Left lung (tissue), 10 donors: ENCODE measurements around the gene C16orf89. TPM values are rescaled to one million over a fixed set of nuclear protein-coding genes. Genes with fewer than 3 reads are reported as not detected.

Experiments used
- ATAC-seq: fragments of 200-7000 bp; cut with Tn5 transposase; one replicate; pipeline ENCODE4 v1.9.1; 2020; ENCODE audit warnings: moderate library complexity
- DNase-seq, 4 donors: peaks; one replicate each; pipeline ENCODE4 v3.0.0-alpha.2; 2013 to 2020
- H3K27ac ChIP-seq, 2 donors: fragments of 200-600 bp; sonication (generic) in 1 of 2; one replicate each; pipeline versions ENCODE4 v1.5.0 to v1.8.0; 2020 to 2021
- H3K27me3 ChIP-seq, 2 donors: fragments of 200-600 bp; sonication (generic) in 1 of 2; one replicate each; pipeline versions ENCODE4 v1.5.0 to v1.8.0; 2020 to 2021
- H3K36me3 ChIP-seq, 2 donors: fragments of 200-600 bp; sonication (generic) in 1 of 2; one replicate each; pipeline versions ENCODE4 v1.5.0 to v1.8.0; 2020 to 2021
- H3K4me1 ChIP-seq, 2 donors: fragments of 200-600 bp; one replicate each; pipeline ENCODE4 v1.8.0; 2021
- H3K4me3 ChIP-seq, 2 donors: fragments of 200-600 bp; sonication (generic) in 1 of 2; one replicate each; pipeline versions ENCODE4 v1.5.0 to v1.8.0; 2020 to 2021; ENCODE audit warnings: mild to moderate bottlenecking in 1 of 2
- H3K9me3 ChIP-seq, 2 donors: fragments of 200-600 bp; sonication (generic) in 1 of 2; one replicate each; pipeline versions ENCODE4 v1.5.0 to v1.8.0; 2020 to 2021
- CTCF ChIP-seq, 2 donors: fragments of 200-600 bp; sonication (generic) in 1 of 2; IDR thresholded peaks; one replicate each; pipeline versions ENCODE4 v1.5.0 to v1.8.0; 2021; ENCODE audit warnings: antibody characterized with exemption in 2 of 2
- intact Hi-C, 2 donors: fragments of 100-400 bp; cut with DNase I; formaldehyde crosslinking; loops; one replicate each; pipeline versions ENCODE4 v1.11.2 to v1.14.2; 2022
- polyA plus RNA-seq, 6 donors: library from polyadenylated mRNA; unstranded; fragments of 120-200 nt; gene quantifications; one replicate each; pipeline ENCODE4 v1.2.1, GENCODE V29; 2013; ENCODE audit not compliant: insufficient read length in 6 of 6
- total RNA-seq, 2 donors: library from RNA; stranded (reverse); fragmentation: NEBNext Ultra II Directional; extraction: Animal tissue kit (Norgen Biotek cat#: 25700); gene quantifications; one replicate each; pipeline ENCODE4 v1.2.1, GENCODE V29; 2021
- donor health status: DM: no; HTN: yes; CAD: no.
- donor health status: DM: no; HTN: no; CAD: no.

The C16orf89 gene
- total and polyA plus RNA-seq, 8 donors: 67.0 to 209 (median 139) TPM

GRCh38 chr16:5040451-5040850 lies 25.3 kb downstream of the C16orf89 start:
- no peaks in the 10 kb centered on the region for H3K27me3 ChIP-seq
- no peak overlapping the region for H3K4me3 ChIP-seq
- no peaks in the 10 kb centered on the region for H3K4me1 ChIP-seq
- intact Hi-C loops: no loop called here
- H3K27ac ChIP-seq: no peak overlapping the region
- H3K36me3 ChIP-seq: no peaks in the 10 kb centered on the region
- ATAC-seq (no peak), DNase-seq (no peak)
- no peaks in the 10 kb centered on the region for H3K9me3 ChIP-seq
- no peak for TF ChIP-seq CTCF (IDR thresholded peaks at IDR 0.05)

GRCh38 chr16:5036228-5037156 lies 29.3 kb downstream of the C16orf89 start:
- no peaks in the 10 kb centered on the region for H3K36me3 ChIP-seq
- TF ChIP-seq CTCF (IDR thresholded peaks at IDR 0.05): no peak
- peaks cover 14 to 17% of the 10 kb centered on the region in 2 donors for H3K4me1 ChIP-seq
- H3K4me3 ChIP-seq: no peak overlapping the region
- ATAC-seq: no peak
- H3K27ac ChIP-seq: no peak overlapping the region
- intact Hi-C loops: no loop called here
- H3K27me3 ChIP-seq: no peaks in the 10 kb centered on the region
- no peak for DNase-seq
- H3K9me3 ChIP-seq: no peaks in the 10 kb centered on the region

DNA sequence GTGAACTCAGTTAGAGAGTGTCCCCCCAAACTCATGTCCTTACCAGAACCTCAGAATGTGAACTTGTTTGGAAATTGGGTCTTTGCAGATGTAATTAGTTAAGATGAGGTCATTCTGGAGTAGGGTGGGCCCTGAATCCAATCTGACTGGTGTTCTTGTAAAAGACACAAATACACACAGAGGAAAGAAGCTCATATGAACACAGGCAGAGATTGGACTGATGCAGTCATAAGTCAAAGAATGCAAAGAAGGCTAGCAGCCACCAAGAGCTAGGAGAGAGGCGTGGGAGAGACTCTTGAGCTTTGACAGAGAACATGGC lies 29.9 kb downstream of the C16orf89 start:
- H3K27ac ChIP-seq: no peak overlapping the region
- H3K4me3 ChIP-seq: no peak overlapping the region
- no peaks in the 10 kb centered on the region for H3K27me3 ChIP-seq
- intact Hi-C loops: no loop called here
- no peak for TF ChIP-seq CTCF (IDR thresholded peaks at IDR 0.05)
- DNase-seq (no peak), ATAC-seq (no peak)
- peaks cover 14 to 17% of the 10 kb centered on the region in 2 donors for H3K4me1 ChIP-seq
- H3K36me3 ChIP-seq: no peaks in the 10 kb centered on the region
- no peaks in the 10 kb centered on the region for H3K9me3 ChIP-seq

DNA sequence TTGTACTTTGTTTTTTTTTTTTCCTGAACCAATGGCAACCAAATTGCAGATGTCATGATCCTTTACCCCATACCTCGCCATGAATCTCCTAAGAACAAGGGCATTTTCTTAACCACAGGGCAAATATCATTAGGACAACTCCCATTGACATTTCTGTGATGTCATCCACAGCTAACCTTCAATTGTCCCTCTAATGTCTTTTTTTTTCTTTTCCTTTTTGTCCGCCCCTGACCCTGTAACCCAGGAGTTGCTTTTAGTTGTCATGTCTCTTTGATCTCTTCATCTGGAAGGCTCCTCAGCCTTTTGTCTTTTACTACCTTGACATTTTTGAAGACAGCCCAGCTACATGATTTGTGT lies 31.6 kb downstream of the C16orf89 start:
- ATAC-seq: no peak
- Histone ChIP-seq H3K36me3 (peaks cover 0 to 15% of the 10 kb centered on the region in 2 donors), H3K9me3 (no peaks in the 10 kb centered on the region), H3K27me3 (no peaks in the 10 kb centered on the region), H3K4me1 (peaks cover 14 to 17% of the 10 kb centered on the region in 2 donors), H3K27ac (peak overlapping the region; percentile 71 to 81), H3K4me3 (peak overlapping the region; percentile 75 to 96)
- no peak for DNase-seq
- intact Hi-C loops: no loop called here
- no peak for TF ChIP-seq CTCF (IDR thresholded peaks at IDR 0.05)

GRCh38 chr16:5033256-5034166 lies 32.2 kb downstream of the C16orf89 start, which contains the start of gene NAGPA:
Gene NAGPA, minus strand, starts transcription at chr16:5033935. Its CDS starts 21 bp downstream, at chr16:5033914.
- H3K4me1 ChIP-seq: peaks cover 14 to 17% of the 10 kb centered on the region in 2 donors
- ATAC-seq (peak; percentile 96), DNase-seq (peak; percentile 80 to 95 (median 91))
- intact Hi-C loops: no loop called here
- peak within 1 kb of the TSS; percentile 75 to 96 for H3K4me3 ChIP-seq
- H3K9me3 ChIP-seq: no peaks in the 10 kb centered on the region
- no peak for TF ChIP-seq CTCF (IDR thresholded peaks at IDR 0.05)
- no peaks in the 10 kb centered on the region for H3K27me3 ChIP-seq
- peaks cover 0 to 21% of the 10 kb centered on the region in 2 donors for H3K36me3 ChIP-seq
- H3K27ac ChIP-seq: peak within 1 kb of the TSS; percentile 71 to 81
